ENCODE measurements around the gene ELANE. TPM values are rescaled to one million over a fixed set of nuclear protein-coding genes. Genes with fewer than 3 reads are reported as not detected.

The ELANE gene
- total and polyA plus RNA-seq, 9 of the 15 experiments (the other 6 are each of a cell fraction or from before 2014, with no cell fraction given) = not detected

- POLR2A ChIA-PET = no interaction called here
- no peak overlapping the region for H3K4me3 ChIP-seq
- no peaks in the 10 kb centered on the region for H3K27me3 ChIP-seq (ENCODE audit: control insufficient read depth in 2 of 2, insufficient read depth in 2 of 2, low read length in 2 of 2)
- H3K27ac ChIP-seq (ENCODE audit: extremely low read depth, low read depth, low read length) = no peak overlapping the region
- DNase-seq (ENCODE audit: extremely low read depth in 1 of 4, low spot score in 3 of 4) = no peak
- no peak overlapping the region for H3K9ac ChIP-seq (ENCODE audit: insufficient read depth in 1 of 2, low read depth in 2 of 2, low read length in 2 of 2)
- in situ Hi-C loops (cut with MboI) = no loop called here
- no TSS peak for BruUV-seq (replicated peaks)
- CTCF ChIA-PET (ENCODE audit: low intra/inter-chr PET ratio) = no interaction called here
- no peak overlapping the region for H3K4me2 ChIP-seq (ENCODE audit: insufficient read depth, low read length)
- no peaks in the 10 kb centered on the region; the same call in 1 of the 2 replicates for H4K20me1 ChIP-seq (replicated peaks; ENCODE audit: control insufficient read depth, insufficient read depth, low read length)
- no peaks in the 10 kb centered on the region for H3K9me3 ChIP-seq (replicated peaks; ENCODE audit: control insufficient read depth, insufficient read depth, low read depth, low read length)
- 79% methylated on average over 11 of the region's 16 CpGs for WGBS (ENCODE audit: insufficient coverage, low coverage, missing lambda C conversion rate)
- FAIRE-seq = no peak
- H3K9me1 ChIP-seq (ENCODE audit: control insufficient read depth, insufficient read depth, low read length) = no peaks in the 10 kb centered on the region
- peaks cover 66% of the 10 kb centered on the region; the same call in 2 of the 3 replicates for H3K36me3 ChIP-seq (ENCODE audit: control insufficient read depth, insufficient read depth, low read length)
- peaks cover 20 to 80% of the 10 kb centered on the region in 2 experiments for H3K4me1 ChIP-seq (replicated peaks in 1 of 2; ENCODE audit: control insufficient read depth in 2 of 2, insufficient read depth in 2 of 2, low read length in 2 of 2)
- no peak overlapping the region for H2AFZ ChIP-seq (ENCODE audit: low read depth, low read length)
- H3K79me2 ChIP-seq (ENCODE audit: control insufficient read depth, insufficient read depth, low read length) = peaks cover 8% of the 10 kb centered on the region; the same call in 2 of the 3 replicates
- ATAC-seq = no peak
- intact Hi-C loops (cut with micrococcal nuclease) = no loop called here
- TF ChIP-seq ESRRA (IDR thresholded peaks at IDR 0.05; ENCODE audit: borderline replicate concordance, low read depth) = no peak
- TF ChIP-seq SIN3A (IDR thresholded peaks at IDR 0.05; ENCODE audit: borderline replicate concordance in 2 of 2, control insufficient read depth in 1 of 2, low read depth in 2 of 2, low read length in 2 of 2) = peak in 1 of 2 experiments; percentile 32; a peak in 1 of 4 replicates
- 0 out of 2 replicates have a peak, but pooled peaks have one; percentile 13 for TF ChIP-seq HBP1 (CRISPR knock-in tag; IDR thresholded peaks at IDR 0.05)
- TF ChIP-seq MBD1 (CRISPR knock-in tag; IDR thresholded peaks at IDR 0.05) = no peak
- TF ChIP-seq ATF7 (IDR thresholded peaks at IDR 0.05) = no peak
- no peak for TF ChIP-seq ZNF584 (CRISPR knock-in tag; IDR thresholded peaks at IDR 0.05; ENCODE audit: low read depth)
- TF ChIP-seq KAT2B (IDR thresholded peaks at IDR 0.05; ENCODE audit: low read depth, low read length) = no peak
- no peak for TF ChIP-seq ZNF449 (CRISPR knock-in tag; IDR thresholded peaks at IDR 0.05)
- no peak for TF ChIP-seq CUX1 (CRISPR knock-in tag; IDR thresholded peaks at IDR 0.05)
- TF ChIP-seq SPI1 (IDR thresholded peaks at IDR 0.05; ENCODE audit: borderline replicate concordance, low read depth, low read length) = no peak
- TF ChIP-seq STAG1 (CRISPR knock-in tag; IDR thresholded peaks at IDR 0.05; ENCODE audit: borderline replicate concordance) = no peak
- TF ChIP-seq ZNF551 (CRISPR knock-in tag; IDR thresholded peaks at IDR 0.05) = no peak
Measured at GRCh38 chr19:867301-867793, 15.2 kb downstream of the ELANE start.
